Tibial nerve (tissue), 4 donors: Measurements from ENCODE around the gene ACR. TPM values are rescaled to one million over a fixed set of nuclear protein-coding genes. Genes with fewer than 3 reads are reported as not detected.

Experiments used
- DNase-seq, 2 donors: peaks; one replicate each; pipeline ENCODE4 v3.0.0-alpha.2; 2019; ENCODE audit warnings: low spot score in 2 of 2
- H3K27ac ChIP-seq, 4 donors: fragments of 200-600 bp; sonication (generic) in 3 of 4; one replicate each; pipeline ENCODE4 v1.5.1; 2017 to 2019; ENCODE audit warnings: mild to moderate bottlenecking in 1 of 4
- H3K27me3 ChIP-seq, 2 donors: fragments of 200-600 bp; sonication (generic) in 1 of 2; one replicate each; pipeline versions ENCODE4 v1.5.1 to v1.6.0; 2017 to 2019
- H3K36me3 ChIP-seq, 3 donors: fragments of 200-600 bp; sonication (generic); one replicate each; pipeline ENCODE4 v1.5.1; 2018 to 2019
- H3K4me1 ChIP-seq, 4 donors: fragments of 200-600 bp; sonication (generic) in 3 of 4; one replicate each; pipeline ENCODE4 v1.5.1; 2017 to 2019
- H3K4me3 ChIP-seq, 4 donors: fragments of 200-600 bp; sonication (generic) in 3 of 4; one replicate each; pipeline ENCODE4 v1.5.1; 2017 to 2019; ENCODE audit warnings: mild to moderate bottlenecking in 1 of 4, moderate library complexity in 1 of 4
- H3K9me3 ChIP-seq, 4 donors: fragments of 200-600 bp; sonication (generic) in 3 of 4; one replicate each; pipeline ENCODE4 v1.5.1; 2017 to 2019
- CTCF ChIP-seq, 5 experiments: fragments of 200-600 bp in 3 of 5; fragments of 450-650 bp in 2 of 5; sonication (generic) in 3 of 5; IDR thresholded peaks; one replicate each; pipeline ENCODE4 v1.5.1; 2016 to 2019; ENCODE audit warnings: antibody characterized with exemption in 5 of 5, mild to moderate bottlenecking in 3 of 5, moderate library complexity in 2 of 5
- EP300 ChIP-seq, 2 donors: sonication (generic); formaldehyde crosslinking; IDR thresholded peaks; one replicate each; pipeline ENCODE4 v1.6.1; 2017; ENCODE audit warnings: antibody characterized with exemption in 2 of 2, mild to moderate bottlenecking in 1 of 2
- POLR2A ChIP-seq, 2 donors: fragments of 450-650 bp; IDR thresholded peaks; one replicate each; pipeline ENCODE4 v1.6.1; 2017; ENCODE audit warnings: antibody characterized with exemption in 2 of 2, mild to moderate bottlenecking in 2 of 2, moderate library complexity in 2 of 2
- WGBS, 2 donors: methylation state at CpG; one replicate each; pipeline ENCODE4 v1.1.5; 2018; 5-methylcytosine and 5-hydroxymethylcytosine counted together
- total RNA-seq, 4 donors: library from RNA; depleted of rRNA; stranded (reverse); fragments of >200 nt; gene quantifications; one replicate each; pipeline ENCODE4 v1.1.0, GENCODE V29; 2016

The ACR gene
- total RNA-seq, 4 donors from 2014 or later, result 2.2 to 4.8 TPM; not detected in 2

GRCh38 chr22:50701076-50701419 is 37.0 kb upstream of the ACR start:
- Histone ChIP-seq H3K27ac (no peak overlapping the region), H3K4me1 (peaks cover 0 to 67% (median 5%) of the 10 kb centered on the region in 4 donors), H3K4me3 (no peak overlapping the region), H3K27me3 (no peaks in the 10 kb centered on the region), H3K9me3 (no peaks in the 10 kb centered on the region), H3K36me3 (peaks cover 0 to 40% (median 0%) of the 10 kb centered on the region in 3 donors)
- DNase-seq, result no peak
- 82 to 83% methylated on average over 7 of the region's 7 CpGs for WGBS, 2 donors
- TF ChIP-seq EP300 (IDR thresholded peaks at IDR 0.05) (no peak), CTCF (IDR thresholded peaks at IDR 0.05) (no peak), POLR2A (IDR thresholded peaks at IDR 0.05) (no peak)

- no peak for DNase-seq
These were observed 36.4 kb upstream of the ACR start for GRCh38 chr22:50701428-50702154.

GRCh38 chr22:50702261-50702671 is 35.7 kb upstream of the ACR start:
- no peak for DNase-seq
- Histone ChIP-seq H3K4me1 (peaks cover 0 to 57% (median 2%) of the 10 kb centered on the region in 4 donors), H3K36me3 (peaks cover 0 to 48% (median 0%) of the 10 kb centered on the region in 3 donors), H3K27me3 (no peaks in the 10 kb centered on the region), H3K4me3 (no peak overlapping the region), H3K9me3 (no peaks in the 10 kb centered on the region), H3K27ac (no peak overlapping the region)
- 48 to 55% methylated on average over 7 of the region's 7 CpGs for WGBS, 2 donors
- TF ChIP-seq CTCF (IDR thresholded peaks at IDR 0.05) (no peak), POLR2A (IDR thresholded peaks at IDR 0.05) (no peak), EP300 (IDR thresholded peaks at IDR 0.05) (no peak)

More at GRCh38 chr22:50701428-50702154, 36.4 kb upstream of the ACR start:
- peaks cover 0 to 63% (median 5%) of the 10 kb centered on the region in 4 donors for H3K4me1 ChIP-seq
- H3K9me3 ChIP-seq, result no peaks in the 10 kb centered on the region
- WGBS, 2 donors, result 81 to 86% methylated on average over 11 of the region's 11 CpGs
- TF ChIP-seq CTCF (IDR thresholded peaks at IDR 0.05), result no peak
- TF ChIP-seq POLR2A (IDR thresholded peaks at IDR 0.05), result no peak
- no peak for TF ChIP-seq EP300 (IDR thresholded peaks at IDR 0.05)
- H3K36me3 ChIP-seq, result peaks cover 0 to 46% (median 0%) of the 10 kb centered on the region in 3 donors
- no peaks in the 10 kb centered on the region for H3K27me3 ChIP-seq
- H3K27ac ChIP-seq, result no peak overlapping the region
- H3K4me3 ChIP-seq, result no peak overlapping the region

- H3K9me3 ChIP-seq, result no peaks in the 10 kb centered on the region
- H3K36me3 ChIP-seq, result peaks cover 0 to 48% (median 0%) of the 10 kb centered on the region in 3 donors
- no peak overlapping the region for H3K4me3 ChIP-seq
- 74 to 82% methylated on average over 19 to 20 of the region's 20 CpGs for WGBS, 2 donors
- no peaks in the 10 kb centered on the region for H3K27me3 ChIP-seq
- no peak for TF ChIP-seq EP300 (IDR thresholded peaks at IDR 0.05)
- DNase-seq, result no peak
- no peak overlapping the region for H3K27ac ChIP-seq
- H3K4me1 ChIP-seq, result peaks cover 0 to 52% (median under 1%) of the 10 kb centered on the region in 4 donors
These were observed 34.9 kb upstream of the ACR start for GRCh38 chr22:50702821-50703725.

GRCh38 chr22:50703726-50704509 is 34.1 kb upstream of the ACR start:
- Histone ChIP-seq H3K4me1 (peaks cover 0 to 44% (median 0%) of the 10 kb centered on the region in 4 donors), H3K27me3 (no peaks in the 10 kb centered on the region), H3K9me3 (no peaks in the 10 kb centered on the region), H3K36me3 (peaks cover 0 to 52% (median 0%) of the 10 kb centered on the region in 3 donors), H3K4me3 (no peak overlapping the region), H3K27ac (no peak overlapping the region)
- 88 to 89% methylated on average over 36 of the region's 36 CpGs for WGBS, 2 donors
- DNase-seq, result no peak
- TF ChIP-seq POLR2A (IDR thresholded peaks at IDR 0.05), result no peak
- no peak for TF ChIP-seq CTCF (IDR thresholded peaks at IDR 0.05)
- no peak for TF ChIP-seq EP300 (IDR thresholded peaks at IDR 0.05)
